ENCODE measurements around the gene SPINT3. TPM values are rescaled to one million over a fixed set of nuclear protein-coding genes. Genes with fewer than 3 reads are reported as not detected.
"Not testable (repeated sequence)": the region's sequence is repeated elsewhere in the genome, so short reads cannot be mapped to it uniquely, and the experiment has no call there.

Gene SPINT3
- total RNA-seq, 5 donors from 2014 or later (not counting 1 experiment from before 2014, with no cell fraction given) = not detected

DNA sequence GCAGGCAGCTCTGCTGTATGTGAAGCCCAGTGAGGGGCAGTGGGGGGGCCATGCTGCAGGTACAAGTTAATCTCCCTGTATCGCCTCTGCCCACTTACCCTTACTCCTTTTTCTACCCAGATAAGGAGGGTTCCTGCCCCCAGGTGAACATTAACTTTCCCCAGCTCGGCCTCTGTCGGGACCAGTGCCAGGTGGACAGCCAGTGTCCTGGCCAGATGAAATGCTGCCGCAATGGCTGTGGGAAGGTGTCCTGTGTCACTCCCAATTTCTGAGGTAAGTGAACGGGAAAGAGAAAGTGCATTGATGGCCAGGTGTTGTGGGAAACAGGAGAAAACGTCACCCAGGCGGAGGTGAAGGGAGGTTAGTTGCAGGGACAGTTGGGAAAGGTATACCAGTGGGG is 35.6 kb downstream of the SPINT3 start:
- CTCF ChIA-PET = no interaction called here

DNA sequence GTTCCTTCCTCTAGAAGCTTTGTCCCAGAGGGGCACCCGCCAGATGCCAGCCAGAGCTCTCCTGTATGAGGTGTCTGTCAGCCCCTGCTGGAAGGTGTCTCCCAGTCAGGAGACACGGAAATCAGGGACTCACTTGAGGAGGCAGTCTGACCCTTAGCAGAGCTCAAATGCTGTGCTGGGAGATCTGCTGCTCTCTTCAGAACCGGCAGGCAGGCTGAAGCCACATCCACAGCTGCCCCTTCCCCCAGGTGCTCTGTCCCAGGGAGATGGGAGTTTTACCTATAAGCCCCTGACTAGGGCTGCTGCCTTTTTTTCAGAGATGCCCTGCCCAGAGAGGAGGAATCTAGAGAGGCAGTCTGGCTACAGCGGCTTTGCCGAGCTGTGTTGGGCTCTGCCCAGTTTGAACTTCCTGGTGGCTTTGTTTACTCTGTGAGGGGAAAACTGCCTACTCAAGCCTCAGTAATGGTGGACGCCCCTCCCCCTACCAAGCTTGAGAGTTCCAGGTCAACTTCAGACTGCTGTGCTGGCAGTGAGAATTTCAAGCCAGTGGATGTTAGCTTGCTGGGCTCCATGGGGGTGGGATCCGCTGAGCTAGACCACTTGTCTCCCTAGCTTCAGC is 37.8 kb downstream of the SPINT3 start:
- CTCF ChIA-PET; H3K36me3 Mint-ChIP-seq; H3K27ac Mint-ChIP-seq; H3K36me3 ChIP-seq (ENCODE audit: control insufficient read depth in 2 of 2, extremely low read depth in 1 of 2, insufficient read depth in 1 of 2, low read length in 1 of 2); H3K9me3 ChIP-seq; ATAC-seq (replicated peaks in 1 of 4); H3K4me1 Mint-ChIP-seq; H3K4me3 Mint-ChIP-seq; H3K4me3 ChIP-seq (ENCODE audit: control insufficient read depth in 1 of 2, extremely low read depth in 1 of 2, low read length in 1 of 2); H3K9me3 Mint-ChIP-seq; H3K27ac ChIP-seq (ENCODE audit: low read length); H3K4me1 ChIP-seq (ENCODE audit: control insufficient read depth in 1 of 2, extremely low read depth in 1 of 2, insufficient read depth in 2 of 2, low read length in 2 of 2); POLR2A ChIA-PET; DNase-seq: not testable (repeated sequence)
- peaks cover 0 to 39% of the 10 kb centered on the region in 2 experiments for H3K27me3 ChIP-seq (replicated peaks in 1 of 2; ENCODE audit: control insufficient read depth in 2 of 2, extremely low read depth in 1 of 2, insufficient read depth in 2 of 2, low read length in 1 of 2)
- H3K27me3 Mint-ChIP-seq = peaks cover 45% of the 10 kb centered on the region in 2 donors
- 100% methylated on average over 3 of the region's 7 CpGs for WGBS (ENCODE audit: insufficient coverage)

More for the DNA sequence above, 35.6 kb downstream of the SPINT3 start:
- Histone ChIP-seq H3K36me3 (ENCODE audit: control insufficient read depth in 2 of 2, extremely low read depth in 1 of 2, insufficient read depth in 1 of 2, low read length in 1 of 2) (no peaks in the 10 kb centered on the region), H3K27ac (ENCODE audit: low read length) (no peak overlapping the region), H3K4me1 (ENCODE audit: control insufficient read depth in 1 of 2, extremely low read depth in 1 of 2, insufficient read depth in 2 of 2, low read length in 2 of 2) (no peaks in the 10 kb centered on the region), H3K9me3 (no peaks in the 10 kb centered on the region), H3K27me3 (replicated peaks in 1 of 2; ENCODE audit: control insufficient read depth in 2 of 2, extremely low read depth in 1 of 2, insufficient read depth in 2 of 2, low read length in 1 of 2) (peaks cover 0 to 39% of the 10 kb centered on the region in 2 experiments), H3K4me3 (ENCODE audit: control insufficient read depth in 1 of 2, extremely low read depth in 1 of 2, low read length in 1 of 2) (no peak overlapping the region)
- ATAC-seq (replicated peaks in 1 of 4) = no peak
- POLR2A ChIA-PET = no interaction called here
- 74% methylated on average over 6 of the region's 7 CpGs for WGBS (ENCODE audit: insufficient coverage)
- Mint-ChIP-seq H3K9me3 (no peaks in the 10 kb centered on the region), H3K36me3 (peaks cover 5% of the 10 kb centered on the region), H3K27ac (no peak overlapping the region), H3K4me1 (no peaks in the 10 kb centered on the region), H3K4me3 (no peak overlapping the region), H3K27me3 (peaks cover 41 to 52% of the 10 kb centered on the region in 2 donors)
- DNase-seq = no peak

DNA sequence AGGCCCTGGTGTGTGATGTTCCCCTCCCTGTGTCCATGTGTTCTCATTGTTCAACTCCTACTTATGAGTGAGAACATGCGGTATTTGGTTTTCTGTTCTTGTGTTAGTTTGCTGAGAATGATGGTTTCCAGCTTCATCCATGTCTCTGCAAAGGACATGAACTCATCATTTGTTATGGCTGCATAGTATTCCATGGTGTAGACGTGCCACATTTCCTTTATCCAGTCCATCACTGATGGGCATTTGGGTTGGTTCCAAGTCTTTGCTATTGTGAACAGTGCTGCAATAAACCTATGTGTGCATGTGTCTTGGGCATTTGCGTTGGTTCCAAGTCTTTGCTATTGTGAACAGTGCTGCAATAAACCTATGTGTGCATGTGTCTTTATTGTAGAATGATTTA is 43.1 kb downstream of the SPINT3 start:
- H3K9me3 ChIP-seq; POLR2A ChIA-PET; H3K36me3 Mint-ChIP-seq; H3K4me3 ChIP-seq (ENCODE audit: control insufficient read depth in 1 of 2, extremely low read depth in 1 of 2, low read length in 1 of 2); H3K36me3 ChIP-seq (ENCODE audit: control insufficient read depth in 2 of 2, extremely low read depth in 1 of 2, insufficient read depth in 1 of 2, low read length in 1 of 2); H3K27ac Mint-ChIP-seq; DNase-seq; ATAC-seq (replicated peaks in 1 of 4); H3K9me3 Mint-ChIP-seq; H3K27ac ChIP-seq (ENCODE audit: low read length); H3K4me3 Mint-ChIP-seq; CTCF ChIA-PET: not testable (repeated sequence)
- Mint-ChIP-seq H3K4me1 (peaks cover 0 to 13% (median 13%) of the 10 kb centered on the region in 3 donors), H3K27me3 (peaks cover 39 to 46% of the 10 kb centered on the region in 2 donors)
- H3K4me1 ChIP-seq (ENCODE audit: control insufficient read depth in 1 of 2, extremely low read depth in 1 of 2, insufficient read depth in 2 of 2, low read length in 2 of 2) = peaks cover 0 to 17% of the 10 kb centered on the region in 2 experiments
- peaks cover 11 to 41% of the 10 kb centered on the region in 2 experiments for H3K27me3 ChIP-seq (replicated peaks in 1 of 2; ENCODE audit: control insufficient read depth in 2 of 2, extremely low read depth in 1 of 2, insufficient read depth in 2 of 2, low read length in 1 of 2)
- no CpG with 5 or more reads among the region's 3 CpGs for WGBS (ENCODE audit: insufficient coverage)

DNA sequence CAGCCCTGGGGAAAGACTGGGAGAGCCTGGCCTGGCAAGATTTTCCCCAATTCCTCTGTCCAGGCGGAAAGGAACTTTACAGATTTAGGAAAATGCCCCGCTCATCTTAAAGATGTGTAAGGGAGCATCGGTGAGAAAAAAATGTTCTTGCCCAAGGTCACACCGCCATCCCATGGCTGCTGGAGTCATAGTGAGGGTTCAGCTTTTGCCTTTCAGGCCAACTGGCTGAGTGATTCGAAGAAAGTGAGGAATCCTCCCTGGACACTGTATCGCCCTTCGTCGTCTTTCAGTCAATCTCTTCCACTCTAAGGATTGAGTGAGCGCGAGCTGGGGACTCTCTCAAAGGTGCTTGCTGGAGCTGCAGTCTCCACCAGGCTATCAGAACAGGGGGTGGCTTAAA is 44.5 kb downstream of the SPINT3 start:
- Histone ChIP-seq H3K36me3 (ENCODE audit: control insufficient read depth in 2 of 2, extremely low read depth in 1 of 2, insufficient read depth in 1 of 2, low read length in 1 of 2) (no peaks in the 10 kb centered on the region), H3K4me1 (ENCODE audit: control insufficient read depth in 1 of 2, extremely low read depth in 1 of 2, insufficient read depth in 2 of 2, low read length in 2 of 2) (peaks cover 0 to 17% of the 10 kb centered on the region in 2 experiments), H3K4me3 (ENCODE audit: control insufficient read depth in 1 of 2, extremely low read depth in 1 of 2, low read length in 1 of 2) (peak overlapping the region; percentile 37 to 47), H3K27ac (ENCODE audit: low read length) (no peak overlapping the region), H3K9me3 (no peaks in the 10 kb centered on the region), H3K27me3 (replicated peaks in 1 of 2; ENCODE audit: control insufficient read depth in 2 of 2, extremely low read depth in 1 of 2, insufficient read depth in 2 of 2, low read length in 1 of 2) (peaks cover 11 to 40% of the 10 kb centered on the region in 2 experiments)
- peaks cover 49 to 52% of the 10 kb centered on the region in 2 donors for H3K27me3 Mint-ChIP-seq
- no peaks in the 10 kb centered on the region for H3K36me3 Mint-ChIP-seq
- DNase-seq (peak in 2 of 35 experiments; percentile 10 to 11), ATAC-seq (replicated peaks in 1 of 4) (no peak)
- POLR2A ChIA-PET = no interaction called here
- no peak overlapping the region for H3K27ac Mint-ChIP-seq
- peaks cover 0 to 13% (median 13%) of the 10 kb centered on the region in 3 donors for H3K4me1 Mint-ChIP-seq
- 53% methylated on average over 2 of the region's 10 CpGs for WGBS (ENCODE audit: insufficient coverage)
- CTCF ChIA-PET = no interaction called here
- H3K4me3 Mint-ChIP-seq = peak overlapping the region; percentile 49 to 61 (median 57)
- no peaks in the 10 kb centered on the region for H3K9me3 Mint-ChIP-seq

DNA sequence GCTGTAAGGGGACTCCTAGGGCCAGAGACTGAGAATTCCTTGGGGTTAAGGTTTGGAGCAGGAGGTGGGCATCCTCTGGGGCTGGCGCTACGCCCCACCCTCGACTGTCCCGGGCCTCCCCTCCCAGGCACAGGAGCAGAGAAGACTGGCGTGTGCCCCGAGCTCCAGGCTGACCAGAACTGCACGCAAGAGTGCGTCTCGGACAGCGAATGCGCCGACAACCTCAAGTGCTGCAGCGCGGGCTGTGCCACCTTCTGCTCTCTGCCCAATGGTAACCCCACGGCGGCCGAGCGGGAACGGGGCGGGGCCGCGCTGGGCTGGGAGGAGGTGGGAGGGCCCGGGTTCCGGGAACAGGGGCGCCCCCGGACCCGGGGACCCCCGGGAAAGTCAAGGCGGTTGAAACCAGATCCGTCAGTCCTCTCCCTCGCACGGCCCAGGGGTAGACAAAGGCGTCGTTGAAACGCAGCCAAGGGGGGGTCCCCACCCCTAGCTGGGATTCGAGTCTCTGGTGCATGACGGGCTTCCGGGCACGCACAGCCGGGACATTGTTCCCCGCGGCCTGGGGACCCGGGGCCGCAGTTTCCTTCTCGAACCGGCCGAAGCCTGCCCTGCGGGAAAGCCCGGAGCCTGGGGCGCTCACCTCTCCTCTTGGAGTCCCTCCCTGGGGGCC is 45.0 kb downstream of the SPINT3 start:
- H3K27me3 Mint-ChIP-seq = peaks cover 51 to 56% of the 10 kb centered on the region in 2 donors
- DNase-seq (peak in 4 of 35 experiments; percentile 8 to 12 (median 10)), ATAC-seq (replicated peaks in 1 of 4) (peak; percentile 49 to 59 (median 52))
- H3K27ac ChIP-seq (ENCODE audit: low read length) = no peak overlapping the region
- H3K4me3 ChIP-seq (ENCODE audit: control insufficient read depth in 1 of 2, extremely low read depth in 1 of 2, low read length in 1 of 2) = peak overlapping the region; percentile 37 to 47
- no peaks in the 10 kb centered on the region for H3K36me3 Mint-ChIP-seq
- no peak overlapping the region for H3K27ac Mint-ChIP-seq
- H3K27me3 ChIP-seq (replicated peaks in 1 of 2; ENCODE audit: control insufficient read depth in 2 of 2, extremely low read depth in 1 of 2, insufficient read depth in 2 of 2, low read length in 1 of 2) = peaks cover 11 to 40% of the 10 kb centered on the region in 2 experiments
- H3K36me3 ChIP-seq (ENCODE audit: control insufficient read depth in 2 of 2, extremely low read depth in 1 of 2, insufficient read depth in 1 of 2, low read length in 1 of 2) = no peaks in the 10 kb centered on the region
- CTCF ChIA-PET = no interaction called here
- POLR2A ChIA-PET = no interaction called here
- no peaks in the 10 kb centered on the region for H3K9me3 ChIP-seq
- peaks cover 0 to 17% of the 10 kb centered on the region in 2 experiments for H3K4me1 ChIP-seq (ENCODE audit: control insufficient read depth in 1 of 2, extremely low read depth in 1 of 2, insufficient read depth in 2 of 2, low read length in 2 of 2)
- H3K4me1 Mint-ChIP-seq = peaks cover 0 to 13% (median 13%) of the 10 kb centered on the region in 3 donors
- H3K4me3 Mint-ChIP-seq = peak overlapping the region; percentile 57 to 61 (median 59)
- H3K9me3 Mint-ChIP-seq = no peaks in the 10 kb centered on the region
- 2% methylated on average over 42 of the region's 50 CpGs for WGBS (ENCODE audit: insufficient coverage)

DNA sequence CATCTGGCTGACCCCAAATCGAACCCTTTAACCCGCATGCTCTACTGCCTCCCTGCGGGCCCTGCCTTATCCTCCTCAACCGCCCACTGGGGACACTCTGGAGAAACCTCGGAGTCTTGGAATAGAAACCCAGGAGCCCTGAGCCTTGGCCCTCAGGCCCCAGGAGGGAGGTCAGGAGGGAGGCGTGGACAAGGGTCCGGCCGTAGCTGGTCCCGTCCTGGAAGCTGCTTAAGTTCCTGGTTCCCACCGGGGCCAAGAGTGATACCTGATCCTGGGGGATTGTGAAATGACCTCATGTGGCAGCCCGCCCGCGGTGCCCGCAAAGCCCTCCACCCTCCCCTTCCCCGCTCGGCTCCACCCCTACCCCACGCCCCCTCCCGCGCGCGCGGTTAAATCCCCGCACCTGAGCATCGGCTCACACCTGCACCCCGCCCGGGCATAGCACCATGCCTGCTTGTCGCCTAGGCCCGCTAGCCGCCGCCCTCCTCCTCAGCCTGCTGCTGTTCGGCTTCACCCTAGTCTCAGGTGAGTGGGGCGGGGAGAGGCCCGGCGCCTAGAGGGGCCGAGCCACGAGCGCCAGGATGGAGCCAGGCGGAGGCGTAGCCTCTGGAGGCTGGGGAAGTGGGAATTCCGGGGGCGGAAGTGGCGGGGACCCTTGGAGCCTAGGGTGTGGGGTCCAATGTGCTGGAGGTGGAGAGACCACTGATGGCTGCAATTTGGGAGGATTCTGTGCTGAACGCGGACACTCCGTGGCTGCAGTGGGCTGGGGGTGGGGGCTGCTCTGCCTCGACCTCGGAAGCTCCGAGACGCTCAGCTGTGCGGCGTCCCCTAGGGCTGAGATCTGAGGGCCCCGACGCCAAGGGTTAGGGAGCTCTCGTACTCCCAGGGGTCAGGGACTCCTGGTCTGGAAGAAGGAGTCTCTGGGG is 45.8 kb downstream of the SPINT3 start, which contains the start of gene WFDC2:
WFDC2 (plus strand) TSS at position 418 of the 926 bp plus-strand sequence; CDS start at position 447, 29 bp downstream.
- Mint-ChIP-seq H3K4me1 (peaks cover 0 to 13% (median 13%) of the 10 kb centered on the region in 3 donors), H3K9me3 (no peaks in the 10 kb centered on the region), H3K36me3 (no peaks in the 10 kb centered on the region), H3K4me3 (peak within 1 kb of the TSS; percentile 57 to 61 (median 59)), H3K27me3 (peaks cover 51 to 56% of the 10 kb centered on the region in 2 donors), H3K27ac (no peak within 1 kb of the TSS)
- ChIA-PET POLR2A (no interaction called here), CTCF (no interaction called here)
- no peak within 1 kb of the TSS for H3K27ac ChIP-seq (ENCODE audit: low read length)
- peaks cover 11 to 40% of the 10 kb centered on the region in 2 experiments for H3K27me3 ChIP-seq (replicated peaks in 1 of 2; ENCODE audit: control insufficient read depth in 2 of 2, extremely low read depth in 1 of 2, insufficient read depth in 2 of 2, low read length in 1 of 2)
- H3K9me3 ChIP-seq = no peaks in the 10 kb centered on the region
- H3K4me3 ChIP-seq (ENCODE audit: control insufficient read depth in 1 of 2, extremely low read depth in 1 of 2, low read length in 1 of 2) = peak within 1 kb of the TSS; percentile 37 to 47
- ATAC-seq (replicated peaks in 1 of 4) (peak in 3 of 4 experiments; percentile 30 to 37 (median 31)), DNase-seq (peak in 1 of 35 experiments; percentile 2)
- no peaks in the 10 kb centered on the region for H3K36me3 ChIP-seq (ENCODE audit: control insufficient read depth in 2 of 2, extremely low read depth in 1 of 2, insufficient read depth in 1 of 2, low read length in 1 of 2)
- 11% methylated on average over 46 of the region's 54 CpGs for WGBS (ENCODE audit: insufficient coverage)
- peaks cover 0 to 17% of the 10 kb centered on the region in 2 experiments for H3K4me1 ChIP-seq (ENCODE audit: control insufficient read depth in 1 of 2, extremely low read depth in 1 of 2, insufficient read depth in 2 of 2, low read length in 2 of 2)

Data from T-cell (primary cell).